NCI-H2029 treated with DMSO at 0.1 percent for 48 hours (cell line): Measurements from ENCODE around the gene ADIG.

Experiments
- DNase-seq: peaks from one replicate; lab custom pipeline; 2025; lab: John Stamatoyannopoulos, UW

The ADIG gene

DNA sequence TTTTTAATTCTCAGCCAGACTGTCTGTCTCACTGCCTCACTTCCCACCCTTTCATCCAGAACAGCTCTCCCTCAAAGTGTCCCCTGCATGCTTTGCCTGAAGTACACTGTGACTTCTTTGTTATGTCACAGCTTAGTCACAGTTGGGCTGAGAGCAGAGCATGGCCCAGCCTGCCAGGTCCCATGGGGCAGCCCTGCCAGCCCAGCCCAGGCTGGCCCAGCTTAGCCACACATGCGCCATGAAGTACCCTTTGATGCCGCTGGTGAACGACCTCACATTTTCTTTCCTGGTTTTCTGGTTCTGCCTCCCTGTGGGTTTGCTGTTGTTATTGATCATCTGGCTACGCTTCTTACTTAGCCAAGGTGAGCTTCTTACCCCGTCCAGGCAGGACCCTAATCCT is at the start of gene ADIG:
Gene ADIG, plus strand, starts transcription at position 185 of the 400 bp plus-strand sequence. Its CDS starts 54 bp downstream, at position 239.
- DNase-seq: no peak

DNA sequence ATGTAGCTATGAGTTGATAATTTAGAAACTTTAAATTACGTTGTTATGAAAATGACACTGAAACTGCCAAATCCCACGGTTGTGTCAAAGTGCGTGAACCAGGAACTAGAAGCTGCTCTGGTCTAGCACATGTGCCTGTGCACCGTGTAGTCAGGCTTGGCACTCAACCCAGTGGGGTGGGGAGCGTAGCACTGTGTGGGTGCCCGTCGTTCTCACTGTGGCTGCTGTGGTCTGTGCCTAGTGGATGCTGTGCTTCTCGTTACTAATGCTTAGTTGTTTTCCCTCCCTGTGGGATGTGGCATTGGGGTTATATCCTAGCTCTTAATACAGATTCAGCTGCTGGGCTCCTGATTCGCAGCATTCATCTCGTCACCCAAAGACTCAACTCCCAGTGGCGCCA is 46.2 kb upstream of the ADIG start:
- DNase-seq: no peak

DNA sequence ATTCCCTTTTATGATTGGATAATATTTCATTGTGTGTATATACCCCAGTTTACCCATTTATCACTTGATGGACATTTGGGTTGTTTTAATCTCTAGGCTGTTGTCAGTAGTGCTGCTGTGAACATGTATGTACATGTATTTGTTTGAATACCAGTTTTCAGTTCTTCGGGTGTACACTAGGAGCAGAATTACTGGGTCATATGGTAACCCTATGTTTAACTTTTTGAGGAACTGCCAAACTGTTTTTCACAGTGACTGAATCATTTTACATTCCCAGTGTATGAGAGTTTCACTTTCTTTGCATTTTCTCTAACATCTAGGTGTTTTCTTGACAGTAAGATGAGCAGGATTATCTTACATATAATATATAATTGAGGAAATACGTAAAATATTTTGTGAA is 44.7 kb upstream of the ADIG start:
- no peak for DNase-seq

DNA sequence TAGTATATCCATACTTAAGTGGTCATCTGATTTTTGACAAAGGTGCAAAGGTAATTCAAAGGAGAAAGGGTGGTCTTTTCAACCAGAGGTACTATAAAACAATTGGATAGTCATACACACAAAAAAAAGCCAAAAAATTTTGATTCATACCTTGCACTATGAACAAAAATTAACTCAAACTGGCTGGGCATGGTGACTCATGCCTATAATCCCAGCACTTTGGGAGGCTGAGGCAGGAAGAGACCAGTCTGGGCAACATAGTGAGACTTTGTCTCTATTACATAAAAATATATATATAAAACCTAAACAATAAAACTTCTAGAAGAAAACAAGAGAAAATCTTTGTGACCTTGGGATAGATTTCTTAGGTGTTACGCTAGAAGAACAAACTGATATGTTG is 43.8 kb upstream of the ADIG start:
- DNase-seq: no peak

DNA sequence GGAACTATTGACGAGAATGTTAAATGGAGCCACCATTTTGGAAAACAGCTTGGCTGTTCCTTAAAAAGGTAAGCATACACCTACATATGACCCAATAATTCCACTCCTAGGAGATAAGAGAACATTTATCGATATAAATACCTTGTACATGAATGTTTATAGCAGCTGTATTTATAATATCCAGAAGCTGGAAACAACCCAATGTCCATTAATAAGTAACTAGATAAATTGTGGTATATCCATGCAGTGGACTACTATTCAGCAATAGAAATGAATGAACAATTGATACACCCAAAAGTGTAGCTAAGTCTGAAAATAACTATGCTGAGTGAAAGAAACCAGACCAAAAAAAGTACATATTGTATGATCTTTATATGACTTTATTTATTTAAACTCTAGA is 42.2 kb upstream of the ADIG start:
- DNase-seq: no peak

DNA sequence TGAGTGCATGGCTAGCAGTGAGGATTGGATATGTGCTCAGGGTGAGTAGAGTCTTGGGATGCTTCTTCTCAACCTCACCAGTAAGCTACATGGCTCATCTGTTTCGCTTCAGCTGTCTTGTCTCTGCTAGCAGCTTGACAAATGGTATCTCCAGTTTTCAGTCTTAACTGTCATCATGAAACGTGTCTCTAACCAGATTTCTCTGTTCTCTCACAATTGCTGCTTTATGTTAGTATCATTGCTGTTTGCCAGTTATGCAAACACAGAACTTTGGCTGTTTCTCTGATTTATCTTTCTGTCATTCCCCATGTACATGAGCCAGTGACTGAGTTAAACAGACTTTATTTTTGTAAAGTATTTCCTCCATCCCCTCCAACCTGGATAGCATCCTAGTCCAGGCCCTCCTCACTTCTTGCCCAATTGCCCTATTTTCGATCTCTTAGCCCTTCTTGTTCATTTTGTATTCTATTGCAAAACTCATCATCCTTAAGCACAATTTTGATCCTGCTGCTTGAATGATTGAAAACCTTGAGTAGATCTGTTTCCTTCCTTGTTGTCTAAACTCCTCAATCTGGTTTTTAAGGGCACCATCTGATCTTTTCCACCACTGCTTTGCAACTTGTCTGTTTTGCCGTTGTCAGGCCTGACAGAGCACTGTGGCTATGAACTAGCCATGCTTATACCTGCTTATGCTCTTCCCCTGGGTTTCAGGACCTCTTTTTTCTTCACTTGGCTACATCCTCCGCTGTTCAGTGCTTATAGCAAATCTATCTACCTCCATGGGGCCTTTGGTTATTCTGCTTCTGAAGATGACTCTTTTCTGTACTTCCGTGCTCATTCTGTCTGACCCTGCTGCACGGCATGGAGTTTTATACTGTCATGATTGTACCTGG is 37.7 kb upstream of the ADIG start:
- no peak for DNase-seq

DNA sequence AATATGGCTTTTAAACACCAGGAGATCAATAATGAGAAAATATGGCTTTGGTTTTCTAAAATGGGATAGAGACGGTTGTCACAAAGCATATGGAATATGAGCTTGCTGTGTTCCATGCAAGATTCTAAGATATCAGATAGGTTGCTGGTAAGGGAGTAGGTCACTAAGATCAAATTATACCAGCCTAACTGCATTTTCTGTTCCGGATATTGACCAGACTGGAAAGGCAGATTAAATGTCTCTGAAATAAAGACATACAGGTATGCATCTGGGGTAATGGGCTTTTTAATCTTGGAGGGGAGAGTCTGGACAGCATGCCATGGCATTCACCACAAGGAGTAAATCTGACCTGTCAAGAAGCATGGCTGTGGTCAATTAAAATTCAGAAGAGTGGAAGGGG is 35.2 kb upstream of the ADIG start:
- no peak for DNase-seq

DNA sequence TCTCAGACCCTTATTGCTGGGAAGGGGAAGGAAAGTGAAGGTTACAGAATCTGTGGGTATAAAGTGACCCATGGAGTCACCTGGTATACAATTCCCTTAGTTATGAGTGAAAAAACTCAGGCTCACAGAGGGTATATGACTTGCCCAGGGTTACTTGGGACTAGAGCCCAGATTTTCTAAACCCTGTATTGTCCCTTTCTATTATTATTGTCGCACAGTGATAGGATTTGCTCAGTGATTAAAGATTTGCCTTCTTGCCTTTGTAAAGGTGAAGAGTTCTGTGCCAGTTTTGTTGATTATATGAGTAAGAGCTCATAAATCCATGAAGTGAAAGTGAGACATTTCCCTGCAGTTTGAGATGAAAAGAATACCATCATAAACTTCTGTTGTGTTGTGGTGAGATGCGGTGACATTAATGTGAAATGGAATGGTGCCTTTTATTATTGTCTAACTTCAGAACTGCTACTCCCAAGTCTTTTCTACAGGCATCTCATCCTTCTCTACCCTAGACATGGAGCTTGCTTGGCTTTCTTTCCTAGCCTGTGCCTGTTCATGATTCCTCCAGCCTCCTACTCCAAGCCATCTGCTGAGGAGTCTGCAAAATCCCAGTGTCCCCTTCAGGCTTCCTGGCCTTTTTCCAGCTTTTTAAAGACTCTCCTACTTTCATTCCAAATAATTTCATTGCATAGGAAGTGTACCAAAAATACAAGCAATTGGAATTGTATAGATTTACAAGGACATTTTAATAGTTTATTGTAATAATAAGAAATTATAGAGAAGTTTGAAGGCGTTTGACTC is 33.5 kb upstream of the ADIG start:
- no peak for DNase-seq

DNA sequence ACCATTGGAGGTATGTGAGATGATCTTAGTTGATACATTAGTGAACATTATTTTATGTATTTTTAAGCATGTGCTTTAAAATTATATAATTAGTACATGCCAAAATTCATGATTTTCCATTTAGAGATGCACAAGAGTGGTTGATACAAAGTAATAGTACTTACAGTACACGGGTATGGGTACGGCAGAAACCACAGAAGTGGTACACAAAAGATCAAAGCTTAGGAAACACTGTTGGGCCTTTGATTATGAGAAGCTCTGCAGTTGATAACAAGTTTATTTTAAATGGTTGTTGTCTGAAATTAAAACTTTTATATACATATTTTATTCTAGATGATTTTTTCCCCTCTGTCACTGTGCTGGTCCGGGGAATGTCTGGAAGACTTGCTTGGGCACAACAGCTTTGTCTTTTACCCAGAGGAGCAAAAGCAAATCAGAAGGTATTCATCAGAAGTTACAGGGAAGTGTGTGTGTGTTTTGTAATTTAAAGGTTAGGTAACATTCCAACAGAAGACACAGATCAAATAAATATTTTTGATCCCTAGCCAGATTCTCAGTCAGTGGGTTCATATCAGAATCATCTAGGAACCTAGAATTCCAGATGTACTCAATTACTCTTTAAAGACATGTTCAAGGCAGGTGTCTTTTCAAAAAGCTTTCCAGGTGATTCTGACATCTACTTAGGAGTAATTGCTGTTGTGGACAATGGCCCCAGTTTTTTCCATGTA is 32.5 kb upstream of the ADIG start:
- no peak for DNase-seq

DNA sequence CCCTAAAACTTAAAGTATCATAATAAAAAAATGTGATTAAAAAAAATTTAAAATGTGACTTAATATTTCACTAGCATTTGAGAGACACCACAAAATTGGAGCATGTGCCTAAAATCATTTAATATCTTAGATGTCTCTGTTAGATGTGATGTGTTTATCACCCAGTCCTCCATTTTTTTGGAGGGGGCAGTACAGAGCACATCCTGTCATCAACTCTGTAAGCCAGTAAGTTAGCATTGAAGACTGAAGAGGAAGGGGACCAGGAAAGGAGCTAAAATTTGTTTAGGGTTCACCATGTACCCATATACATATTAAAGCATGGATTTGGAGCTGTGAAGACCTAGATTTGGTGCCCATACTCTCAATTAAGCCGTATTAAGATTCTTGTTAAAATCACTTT is 30.7 kb upstream of the ADIG start:
- no peak for DNase-seq

DNA sequence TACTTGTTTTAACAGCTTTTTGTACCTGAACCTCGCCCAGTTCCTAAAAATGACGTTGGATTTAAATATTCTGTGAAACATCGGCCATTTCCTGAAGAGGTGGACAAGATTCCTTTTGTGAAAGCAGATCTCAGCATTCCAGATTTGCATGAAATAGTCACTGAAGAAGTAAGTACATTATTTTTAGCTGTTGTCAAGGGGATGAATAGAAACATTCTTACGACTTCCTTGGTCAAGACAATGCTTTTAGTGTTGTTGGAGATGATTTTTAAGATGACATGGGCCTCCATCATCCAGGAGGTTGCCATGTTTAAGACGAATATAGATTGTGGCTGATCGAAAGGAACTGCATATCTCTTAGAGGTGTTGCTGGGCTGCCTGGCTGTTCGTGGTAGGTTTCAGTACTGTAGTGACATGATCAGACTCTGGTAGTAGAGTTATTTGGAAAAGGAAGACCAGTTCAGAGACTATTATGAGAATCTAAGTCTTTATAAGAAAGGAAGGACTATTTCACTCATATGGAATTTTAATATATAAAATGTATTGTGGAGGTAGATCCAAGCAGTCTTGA is 29.9 kb upstream of the ADIG start:
- DNase-seq: no peak

DNA sequence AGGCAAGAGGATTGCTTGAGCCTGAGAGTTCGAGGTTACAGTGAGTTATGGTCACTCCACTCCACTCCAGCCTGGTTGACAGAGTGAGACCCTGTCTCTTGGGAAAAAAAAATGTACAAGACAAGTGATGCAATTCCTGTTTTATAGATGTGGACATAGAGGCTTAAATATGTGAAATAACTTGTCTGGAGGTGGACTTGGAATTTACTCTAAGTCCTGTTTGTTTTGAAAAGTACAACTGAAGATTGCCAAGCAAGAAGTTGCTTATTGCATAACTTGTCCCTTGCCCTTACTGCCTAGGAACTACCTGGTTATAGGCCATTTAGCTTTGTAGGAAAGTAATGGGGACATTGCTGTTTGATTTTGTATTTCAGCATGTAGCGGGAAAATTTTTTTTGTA is 26.0 kb upstream of the ADIG start:
- DNase-seq: no peak

DNA sequence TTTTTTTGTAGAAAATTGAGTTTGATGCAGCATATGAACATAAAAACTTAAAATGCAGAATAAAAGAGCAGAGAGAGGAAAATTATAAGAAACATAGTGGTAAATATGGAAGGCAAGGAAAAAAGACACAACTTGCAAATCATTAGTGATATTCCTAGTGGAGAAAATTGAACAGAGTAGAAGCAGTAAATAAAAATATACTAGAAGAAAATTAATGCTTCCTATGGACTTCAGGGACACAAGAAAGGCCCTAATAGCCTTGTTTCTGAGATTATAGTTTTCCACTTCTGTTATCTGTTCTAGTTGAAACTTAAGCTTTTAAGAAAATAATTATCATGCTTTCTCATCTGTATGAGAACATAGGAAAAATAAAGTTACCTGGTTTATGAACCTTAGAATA is 25.6 kb upstream of the ADIG start:
- no peak for DNase-seq

DNA sequence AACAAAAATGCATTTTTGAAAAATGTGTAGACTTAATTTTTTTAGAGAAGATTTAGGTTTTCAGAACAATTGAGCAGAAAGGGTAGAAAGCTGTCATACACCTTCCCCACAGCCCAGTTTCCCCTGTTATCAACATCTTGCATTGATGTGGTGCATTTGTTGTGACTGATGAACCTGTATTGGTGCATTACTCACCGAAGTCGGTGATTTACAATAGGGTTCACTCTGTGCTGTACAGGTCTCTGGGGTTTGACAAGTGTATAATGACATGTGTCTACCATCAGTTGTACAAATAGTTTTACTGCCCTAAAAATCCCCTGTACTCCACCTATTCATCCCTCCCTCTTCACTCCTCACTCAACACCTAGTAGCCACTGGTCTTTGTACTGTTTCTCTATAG is 23.8 kb upstream of the ADIG start:
- no peak for DNase-seq

DNA sequence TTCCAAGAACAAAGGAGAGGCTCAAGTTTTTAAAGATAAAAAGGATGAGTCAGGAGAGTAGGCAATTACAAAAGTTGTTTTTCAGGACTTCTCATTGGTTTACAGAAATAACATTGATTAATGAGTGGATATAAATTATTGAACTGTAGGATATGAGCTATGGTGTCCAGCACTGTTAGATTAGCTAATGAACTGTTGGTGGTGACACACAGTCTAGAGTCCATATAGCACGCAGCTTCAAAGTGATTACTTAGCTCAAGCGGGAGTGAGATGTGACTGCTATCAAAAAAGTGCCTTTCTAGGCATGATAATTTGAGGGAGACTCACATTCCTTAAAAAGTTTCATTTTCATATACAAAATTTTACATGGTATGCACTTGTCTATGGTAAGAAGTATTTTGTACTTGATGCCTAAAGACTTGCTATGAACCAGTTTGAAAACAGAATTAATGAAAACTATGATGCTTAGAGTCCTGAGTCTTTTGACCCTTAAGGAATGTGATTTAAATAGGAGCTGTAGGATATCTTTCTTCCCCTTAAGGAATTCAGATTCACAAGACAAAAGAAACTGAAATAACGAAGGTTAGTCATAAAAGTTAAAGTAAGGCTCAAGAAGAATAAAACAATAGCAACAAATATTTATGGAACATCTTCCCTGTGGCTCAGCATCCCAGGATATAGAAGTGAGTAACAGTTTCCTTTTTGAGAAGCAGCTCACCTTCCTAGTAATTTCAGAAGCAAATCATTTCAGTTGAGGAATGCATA is 22.2 kb upstream of the ADIG start:
- no peak for DNase-seq

DNA sequence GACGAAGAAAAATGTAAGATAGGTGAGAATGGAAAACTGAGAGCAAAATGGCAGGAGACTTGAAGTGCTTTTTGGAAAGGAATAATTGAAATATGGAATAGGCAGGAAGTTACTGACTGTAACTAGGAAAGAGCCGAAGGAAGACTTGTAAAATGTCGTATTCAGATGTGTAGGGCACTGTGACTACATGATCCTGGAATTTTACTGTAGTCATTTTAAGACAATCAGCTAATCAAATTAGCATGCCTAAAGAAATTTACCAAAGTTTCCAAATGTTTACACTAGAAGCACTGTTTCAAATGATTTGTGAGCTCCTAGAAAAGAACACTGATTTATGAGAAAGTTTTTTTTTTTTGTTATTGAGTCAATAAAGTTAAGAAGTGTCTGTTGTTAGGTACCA is 21.2 kb upstream of the ADIG start:
- DNase-seq: no peak

DNA sequence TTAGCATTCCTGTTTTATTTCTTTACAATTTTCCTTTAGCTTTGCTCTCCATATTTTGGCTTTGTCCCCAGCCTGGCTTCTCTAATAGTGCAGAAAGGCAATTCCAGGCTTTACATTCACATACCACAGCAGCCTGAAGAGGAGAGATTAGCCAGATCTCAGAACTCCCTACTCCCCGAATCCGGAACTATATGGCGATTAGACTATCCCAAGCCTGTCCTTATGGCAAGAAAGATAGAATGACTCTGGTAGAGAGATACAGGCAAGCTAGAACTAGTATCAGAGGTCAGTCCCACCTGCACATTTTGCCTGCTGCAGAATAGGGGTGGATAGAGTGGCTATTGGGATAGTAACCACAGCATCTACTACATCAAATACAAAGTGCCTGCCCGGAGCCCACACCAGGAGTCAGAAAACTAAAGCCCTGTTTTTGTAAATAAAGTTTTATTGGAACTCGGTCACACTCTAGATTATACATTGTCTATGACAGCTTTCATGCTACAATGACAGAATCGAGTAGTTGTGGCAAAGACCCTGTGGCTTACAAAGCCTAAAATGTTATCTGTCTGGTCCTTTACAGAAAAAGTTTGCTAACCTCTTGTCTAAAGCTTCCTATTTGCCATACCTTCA is 17.1 kb upstream of the ADIG start:
- DNase-seq: no peak

DNA sequence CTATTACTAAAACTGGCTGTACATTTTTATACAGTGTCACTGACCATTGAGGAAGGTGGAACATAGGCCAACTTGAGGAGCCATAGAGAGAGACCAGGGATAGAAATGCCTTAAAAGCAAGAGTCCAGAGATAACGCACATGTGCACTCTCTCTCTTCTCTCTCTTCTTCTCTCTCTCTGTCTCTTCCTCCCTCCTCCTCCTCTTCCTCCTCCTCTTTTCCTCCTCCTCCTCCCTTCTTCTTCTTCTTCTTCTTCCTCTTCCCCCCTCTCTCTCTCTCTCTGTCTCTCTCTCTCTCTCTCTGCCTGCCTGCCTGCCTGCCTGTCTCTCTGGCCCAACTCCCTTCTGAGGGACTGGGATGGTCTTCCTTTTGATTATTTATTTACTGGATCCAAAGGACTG is 16.3 kb upstream of the ADIG start:
- no peak for DNase-seq

DNA sequence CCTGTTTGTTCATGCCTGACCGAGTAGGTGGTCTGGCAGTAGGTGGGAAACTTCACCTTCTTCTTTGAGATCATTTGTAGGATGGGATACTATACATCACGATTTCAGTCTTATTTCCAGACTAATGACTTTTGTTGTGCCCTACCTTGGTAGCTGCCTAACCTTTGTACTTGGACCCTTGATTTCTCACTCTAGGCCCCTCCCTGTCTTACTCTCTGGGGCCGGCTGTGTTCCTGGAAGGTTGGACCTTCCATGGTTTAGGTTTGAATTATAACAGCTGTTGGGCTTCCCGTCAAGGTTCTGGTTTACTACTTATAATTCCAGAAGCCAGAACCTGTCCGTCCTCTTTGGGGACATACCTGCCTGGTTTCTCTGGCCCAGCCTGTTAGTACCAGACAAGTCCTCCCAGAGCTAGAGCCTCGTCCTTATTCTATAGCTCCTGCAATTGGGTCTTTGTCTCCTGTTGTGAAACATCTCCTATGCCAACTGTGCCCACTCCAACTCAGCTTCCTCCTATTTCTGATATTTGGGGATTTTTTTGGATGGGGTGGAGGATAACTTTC is 14.9 kb upstream of the ADIG start:
- DNase-seq: no peak

DNA sequence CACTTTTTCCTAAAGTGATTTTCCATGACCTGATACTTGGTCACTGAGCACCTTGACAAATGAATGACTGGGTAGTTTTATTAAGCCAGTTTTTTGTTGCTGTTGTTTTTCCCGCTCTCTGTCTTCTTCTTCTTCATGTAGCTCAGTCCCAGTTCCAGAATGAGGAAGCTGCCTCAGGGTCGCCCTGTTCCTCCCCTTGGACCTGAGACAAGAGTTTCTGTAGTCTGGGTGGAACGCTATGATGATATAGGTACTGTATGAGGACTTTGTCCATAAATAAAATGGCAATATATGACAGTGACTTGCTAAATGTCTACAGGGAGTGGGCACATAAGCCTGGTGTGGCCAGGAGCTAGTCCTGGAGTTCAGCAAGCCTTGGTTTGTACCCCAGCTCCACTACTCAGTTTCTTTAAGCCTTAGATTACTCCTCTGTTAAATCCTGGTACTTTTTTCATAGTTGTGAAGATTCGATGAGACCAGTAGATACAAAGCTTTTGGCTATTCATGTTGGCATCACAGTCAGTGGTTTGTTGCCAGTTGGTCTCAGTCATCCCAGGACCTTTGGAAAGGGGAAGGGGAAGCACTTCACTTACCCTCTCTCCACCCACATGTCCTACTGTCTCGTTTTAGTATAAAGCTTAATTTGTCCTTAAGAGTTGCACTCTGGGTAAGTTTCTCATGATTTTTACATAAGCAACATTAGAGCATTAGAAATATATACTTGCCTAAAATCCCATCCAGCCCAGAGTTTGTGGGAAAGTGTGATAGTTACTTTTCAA is 11.1 kb upstream of the ADIG start:
- no peak for DNase-seq
